Right lobe of liver (tissue), 6 donors: ENCODE results near the gene HADHB. TPM values are rescaled to one million over a fixed set of nuclear protein-coding genes. Genes with fewer than 3 reads are reported as not detected.
"Not testable (repeated sequence)": the region's sequence is repeated elsewhere in the genome, so short reads cannot be mapped to it uniquely, and the experiment has no call there.

Source experiments
- ATAC-seq, 4 donors: fragments of 200-7000 bp; cut with Tn5 transposase; one replicate each; pipeline ENCODE4 v1.9.1; 2020; ENCODE audit warnings: mild to moderate bottlenecking in 4 of 4, moderate library complexity in 4 of 4
- DNase-seq, 3 donors: peaks; one replicate each; pipeline ENCODE4 v3.0.0-alpha.2; 2020
- H3K27ac ChIP-seq, 3 donors: fragments of 200-600 bp; one replicate each; pipeline ENCODE4 v1.8.0; 2022
- H3K27me3 ChIP-seq, 2 donors: fragments of 200-600 bp; one replicate each; pipeline ENCODE4 v1.8.0; 2022
- H3K36me3 ChIP-seq, 4 donors: fragments of 200-600 bp; sonication (generic) in 1 of 4; one replicate each; pipeline versions ENCODE4 v1.5.1 to v1.8.0; 2017 to 2022; ENCODE audit warnings: control low read depth in 1 of 4
- H3K4me1 ChIP-seq, 4 donors: fragments of 200-600 bp; sonication (generic) in 1 of 4; one replicate each; pipeline versions ENCODE4 v1.5.1 to v1.8.0; 2017 to 2022; ENCODE audit warnings: control low read depth in 1 of 4
- H3K4me3 ChIP-seq, 3 donors: fragments of 200-600 bp; one replicate each; pipeline ENCODE4 v1.8.0; 2022
- H3K9me3 ChIP-seq, 4 donors: fragments of 200-600 bp; sonication (generic) in 1 of 4; one replicate each; pipeline versions ENCODE4 v1.5.1 to v1.8.0; 2017 to 2022; ENCODE audit warnings: control low read depth in 1 of 4
- POLR2A ChIP-seq: fragments of 450-650 bp; IDR thresholded peaks from one replicate; pipeline ENCODE4 v1.6.1; 2017; ENCODE audit warnings: antibody characterized with exemption, mild to moderate bottlenecking
- WGBS: methylation state at CpG from one replicate; pipeline ENCODE4 v1.1.6; 2018; ENCODE audit warnings: low coverage, low lambda C conversion rate; ENCODE audit not compliant: insufficient coverage; ENCODE audit errors: missing lambda C conversion rate; 5-methylcytosine and 5-hydroxymethylcytosine counted together
- intact Hi-C, 2 donors: fragments of 100-400 bp; cut with DNase I; formaldehyde crosslinking; loops; one replicate each; pipeline versions ENCODE4 v1.11.2 to v1.14.1; 2022
- total RNA-seq, 6 experiments: library from RNA; depleted of rRNA in 2 of 6; stranded (reverse); fragments of >200 nt in 2 of 6; fragmentation: NEBNext Ultra II Directional in 3 of 6; extraction: Animal tissue kit (Norgen Biotek cat#: 25700) in 3 of 6; gene quantifications; one replicate each; pipeline versions ENCODE4 v1.1.0 to v1.2.4, GENCODE V29; 2016 to 2023
- TF ChIP-seq, protein P1 (sequence below), 4 donors: fragments of 200-600 bp in 3 of 4; fragments of 450-650 bp in 1 of 4; IDR thresholded peaks; one replicate each; pipeline versions ENCODE4 v1.5.1 to v1.8.0; 2016 to 2022; ENCODE audit warnings: antibody characterized with exemption in 4 of 4, mild to moderate bottlenecking in 2 of 4
- donor health status: DM: no; HTN: yes; CAD: no.
- donor health status: DM: no; HTN: no; CAD: no.
- donor health status: DM: no; HTN: no; CAD: no.
- donor health status: DM: no; HTN: yes; CAD: no.
- donor health status: DM: no; HTN: yes; CAD: no.

HADHB gene
- total RNA-seq, 6 experiments from 2014 or later, result 129 to 295 (median 219) TPM

GRCh38 chr2:26255759-26256384 lies 11.1 kb downstream of the HADHB start:
- no peak overlapping the region for H3K4me3 ChIP-seq
- ATAC-seq (peak; percentile 83 to 91 (median 86)), DNase-seq (peak in 1 of 3 donors; percentile 56)
- peak overlapping the region in 2 of 3 donors; percentile 56 to 57 for H3K27ac ChIP-seq
- peaks cover 0 to 43% (median 14%) of the 10 kb centered on the region in 4 donors for H3K4me1 ChIP-seq
- WGBS, result 11% methylated on average over 3 of the region's 3 CpGs
- no peaks in the 10 kb centered on the region for H3K27me3 ChIP-seq
- H3K9me3 ChIP-seq, result no peaks in the 10 kb centered on the region
- intact Hi-C loops, result no loop called here
- peaks cover 0 to 16% (median 6%) of the 10 kb centered on the region in 4 donors for H3K36me3 ChIP-seq
- TF ChIP-seq, protein P1, sequence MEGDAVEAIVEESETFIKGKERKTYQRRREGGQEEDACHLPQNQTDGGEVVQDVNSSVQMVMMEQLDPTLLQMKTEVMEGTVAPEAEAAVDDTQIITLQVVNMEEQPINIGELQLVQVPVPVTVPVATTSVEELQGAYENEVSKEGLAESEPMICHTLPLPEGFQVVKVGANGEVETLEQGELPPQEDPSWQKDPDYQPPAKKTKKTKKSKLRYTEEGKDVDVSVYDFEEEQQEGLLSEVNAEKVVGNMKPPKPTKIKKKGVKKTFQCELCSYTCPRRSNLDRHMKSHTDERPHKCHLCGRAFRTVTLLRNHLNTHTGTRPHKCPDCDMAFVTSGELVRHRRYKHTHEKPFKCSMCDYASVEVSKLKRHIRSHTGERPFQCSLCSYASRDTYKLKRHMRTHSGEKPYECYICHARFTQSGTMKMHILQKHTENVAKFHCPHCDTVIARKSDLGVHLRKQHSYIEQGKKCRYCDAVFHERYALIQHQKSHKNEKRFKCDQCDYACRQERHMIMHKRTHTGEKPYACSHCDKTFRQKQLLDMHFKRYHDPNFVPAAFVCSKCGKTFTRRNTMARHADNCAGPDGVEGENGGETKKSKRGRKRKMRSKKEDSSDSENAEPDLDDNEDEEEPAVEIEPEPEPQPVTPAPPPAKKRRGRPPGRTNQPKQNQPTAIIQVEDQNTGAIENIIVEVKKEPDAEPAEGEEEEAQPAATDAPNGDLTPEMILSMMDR (IDR thresholded peaks at IDR 0.05), result no peak
- TF ChIP-seq POLR2A, result peak; percentile 7

- peaks cover 0 to 30% (median 14%) of the 10 kb centered on the region in 4 donors for H3K4me1 ChIP-seq
- intact Hi-C loops, H3K4me3 ChIP-seq, H3K27ac ChIP-seq, H3K27me3 ChIP-seq, ATAC-seq, H3K9me3 ChIP-seq, DNase-seq: not testable (repeated sequence)
- 90% methylated on average over 4 of the region's 8 CpGs for WGBS
- H3K36me3 ChIP-seq, result peaks cover 0 to 16% (median 10%) of the 10 kb centered on the region in 4 donors
Observed at GRCh38 chr2:26258836-26259235, 14.1 kb downstream of the HADHB start.

DNA sequence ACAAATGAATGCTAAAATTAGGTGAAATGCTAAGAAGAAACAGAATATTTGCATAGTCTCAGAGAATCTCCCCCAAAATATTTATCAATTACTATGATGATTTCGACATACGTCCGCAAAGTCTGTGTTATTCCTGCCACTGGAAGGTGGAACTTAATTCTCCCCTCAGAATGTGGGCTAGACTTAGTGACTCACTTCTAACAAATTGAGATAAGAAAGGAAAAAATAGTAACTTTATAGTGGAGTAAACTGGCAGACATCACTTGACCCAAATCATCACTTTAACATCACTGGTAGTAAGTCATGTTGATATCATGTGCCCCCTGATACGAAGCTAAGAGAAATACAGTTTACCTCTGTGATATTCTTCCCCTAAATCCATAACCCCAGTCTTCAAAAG lies 23.5 kb downstream of the HADHB start:
- Histone ChIP-seq H3K4me3 (no peak overlapping the region), H3K27me3 (no peaks in the 10 kb centered on the region), H3K4me1 (peaks cover 0 to 8% (median 4%) of the 10 kb centered on the region in 4 donors), H3K9me3 (no peaks in the 10 kb centered on the region), H3K27ac (no peak overlapping the region), H3K36me3 (peaks cover 0 to 8% (median 0%) of the 10 kb centered on the region in 4 donors)
- 77% methylated on average over 4 of the region's 4 CpGs for WGBS
- ATAC-seq (no peak), DNase-seq (no peak)
- TF ChIP-seq POLR2A, result no peak
- TF ChIP-seq, protein P1 (IDR thresholded peaks at IDR 0.05), result no peak
- intact Hi-C loops, result no loop called here

DNA sequence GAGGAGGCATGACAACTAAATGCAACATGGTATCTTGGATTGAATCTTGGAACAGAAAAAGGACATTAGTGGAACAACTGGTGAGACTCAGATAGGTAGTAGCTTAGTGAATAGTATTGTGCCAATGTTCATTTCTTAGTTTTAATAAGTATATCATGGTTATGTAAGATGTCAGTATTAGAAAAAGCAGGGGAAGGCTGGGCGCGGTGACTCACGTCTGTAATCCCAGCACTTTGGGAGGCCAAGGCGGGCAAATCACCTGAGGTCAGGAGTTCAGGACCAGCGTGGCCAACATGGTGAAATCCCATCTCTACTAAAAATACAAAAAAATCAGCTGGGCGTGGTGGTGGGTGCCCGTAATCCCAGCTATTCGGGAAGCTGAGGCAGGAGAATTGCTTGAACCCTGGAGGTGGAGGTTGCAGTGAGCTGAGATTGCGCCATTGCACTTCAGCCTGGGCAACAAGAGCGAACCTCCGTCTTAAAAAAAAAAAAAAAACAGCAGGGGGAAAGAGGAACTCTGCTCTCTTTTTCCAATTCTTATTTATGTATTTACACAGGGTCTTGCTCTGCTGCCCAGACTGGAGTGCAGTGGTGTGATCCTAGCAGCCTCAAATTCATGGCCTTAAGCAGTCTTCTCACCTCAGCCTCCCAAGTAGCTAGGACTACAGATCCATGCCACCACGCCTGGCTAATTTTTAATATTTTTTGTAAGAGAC lies 24.1 kb downstream of the HADHB start:
- H3K4me1 ChIP-seq, result peaks cover 0 to 14% (median 7%) of the 10 kb centered on the region in 4 donors
- H3K4me3 ChIP-seq, H3K36me3 ChIP-seq, H3K9me3 ChIP-seq, H3K27me3 ChIP-seq, DNase-seq, H3K27ac ChIP-seq, intact Hi-C loops: not testable (repeated sequence)
- peak in 1 of 4 donors; percentile 35 for ATAC-seq
- 73% methylated on average over 9 of the region's 12 CpGs for WGBS

- H3K27me3 ChIP-seq, result no peaks in the 10 kb centered on the region
- WGBS, result 66% methylated on average over 6 of the region's 6 CpGs
- peaks cover 0 to 2% (median 0%) of the 10 kb centered on the region in 4 donors for H3K9me3 ChIP-seq
- intact Hi-C loops, result no loop called here
- H3K4me1 ChIP-seq, result peaks cover 0 to 21% (median 8%) of the 10 kb centered on the region in 4 donors
- no peak overlapping the region for H3K27ac ChIP-seq
- H3K4me3 ChIP-seq, result no peak overlapping the region
- DNase-seq (no peak), ATAC-seq (no peak)
- TF ChIP-seq, protein P1 (IDR thresholded peaks at IDR 0.05), result no peak
- TF ChIP-seq POLR2A, result no peak
- no peaks in the 10 kb centered on the region for H3K36me3 ChIP-seq
Observed at GRCh38 chr2:26269571-26270158, 24.9 kb downstream of the HADHB start.
